ENCODE results near the gene GSG1L. TPM values are rescaled to one million over a fixed set of nuclear protein-coding genes. Genes with fewer than 3 reads are reported as not detected.
"Not testable (repeated sequence)": the region's sequence is repeated elsewhere in the genome, so short reads cannot be mapped to it uniquely, and the experiment has no call there.

The GSG1L gene
- total RNA-seq, 2 donors from 2014 or later: 0.52 TPM; not detected in 1

GRCh38 chr16:27984121-27984520, 79.4 kb downstream of the GSG1L start:
- ATAC-seq (no peak), DNase-seq (ENCODE audit: low spot score in 2 of 2) (peak in 1 of 2 donors; percentile 2)
- H3K36me3 Mint-ChIP-seq: no peaks in the 10 kb centered on the region
- no peaks in the 10 kb centered on the region for H3K9me3 Mint-ChIP-seq
- no peak overlapping the region for H3K27ac Mint-ChIP-seq

GRCh38 chr16:27983244-27983643, 80.3 kb downstream of the GSG1L start:
- ATAC-seq (no peak), DNase-seq (ENCODE audit: low spot score in 2 of 2) (peak in 1 of 2 donors; percentile 4)
- no peaks in the 10 kb centered on the region for H3K36me3 Mint-ChIP-seq
- H3K9me3 Mint-ChIP-seq: no peaks in the 10 kb centered on the region
- H3K27ac Mint-ChIP-seq: no peak overlapping the region

GRCh38 chr16:27982184-27982583, 81.3 kb downstream of the GSG1L start:
- H3K27ac Mint-ChIP-seq: no peak overlapping the region
- H3K36me3 Mint-ChIP-seq: no peaks in the 10 kb centered on the region
- no peak for ATAC-seq
- no peaks in the 10 kb centered on the region for H3K9me3 Mint-ChIP-seq
- no peak for DNase-seq (ENCODE audit: low spot score in 2 of 2)

- no peaks in the 10 kb centered on the region for H3K9me3 Mint-ChIP-seq
Observed at GRCh38 chr16:27980919-27981700, 82.4 kb downstream of the GSG1L start.

GRCh38 chr16:27980076-27980775, 83.3 kb downstream of the GSG1L start:
- H3K9me3 Mint-ChIP-seq: no peaks in the 10 kb centered on the region
- DNase-seq (ENCODE audit: low spot score in 2 of 2) (peak in 1 of 2 donors; percentile 26), ATAC-seq (no peak)
- H3K27ac Mint-ChIP-seq: peak overlapping the region in 1 of 2 donors; percentile 30
- H3K36me3 Mint-ChIP-seq: no peaks in the 10 kb centered on the region

More at GRCh38 chr16:27980919-27981700, 82.4 kb downstream of the GSG1L start:
- H3K36me3 Mint-ChIP-seq: no peaks in the 10 kb centered on the region
- DNase-seq (ENCODE audit: low spot score in 2 of 2): peak in 1 of 2 donors; percentile 26
- no peak overlapping the region for H3K27ac Mint-ChIP-seq
- no peak for ATAC-seq

- H3K9me3 Mint-ChIP-seq, ATAC-seq: not testable (repeated sequence)
- peak overlapping the region in 1 of 2 donors; percentile 30 for H3K27ac Mint-ChIP-seq
Observed at GRCh38 chr16:27979668-27980067, 83.8 kb downstream of the GSG1L start.

GRCh38 chr16:27978876-27979275, 84.6 kb downstream of the GSG1L start:
- H3K9me3 Mint-ChIP-seq: no peaks in the 10 kb centered on the region
- DNase-seq (ENCODE audit: low spot score in 2 of 2): no peak
- H3K36me3 Mint-ChIP-seq: no peaks in the 10 kb centered on the region
- H3K27ac Mint-ChIP-seq: peak overlapping the region in 1 of 2 donors; percentile 30
- ATAC-seq: no peak

More at GRCh38 chr16:27979668-27980067, 83.8 kb downstream of the GSG1L start:
- H3K36me3 Mint-ChIP-seq; DNase-seq (ENCODE audit: low spot score in 2 of 2): not testable (repeated sequence)

- no peaks in the 10 kb centered on the region for H3K9me3 Mint-ChIP-seq
- no peak overlapping the region for H3K27ac Mint-ChIP-seq
- no peak for ATAC-seq
- peak in 1 of 2 donors; percentile 1 for DNase-seq (ENCODE audit: low spot score in 2 of 2)
- no peaks in the 10 kb centered on the region for H3K36me3 Mint-ChIP-seq
Observed at GRCh38 chr16:27977966-27978365, 85.5 kb downstream of the GSG1L start.

- ATAC-seq: no peak
- no peaks in the 10 kb centered on the region for H3K9me3 Mint-ChIP-seq
- H3K36me3 Mint-ChIP-seq: no peaks in the 10 kb centered on the region
- no peak for DNase-seq (ENCODE audit: low spot score in 2 of 2)
- peak overlapping the region in 1 of 2 donors; percentile 47 for H3K27ac Mint-ChIP-seq
Observed at GRCh38 chr16:27976990-27977389, 86.5 kb downstream of the GSG1L start.

- H3K27ac Mint-ChIP-seq: no peak overlapping the region
- DNase-seq (ENCODE audit: low spot score in 2 of 2) (peak in 1 of 2 donors; percentile 38), ATAC-seq (no peak)
- H3K9me3 Mint-ChIP-seq: no peaks in the 10 kb centered on the region
- no peaks in the 10 kb centered on the region for H3K36me3 Mint-ChIP-seq
Observed at GRCh38 chr16:27974896-27975540, 88.5 kb downstream of the GSG1L start.

GRCh38 chr16:27973678-27974077, 89.8 kb downstream of the GSG1L start:
- Mint-ChIP-seq H3K27ac (no peak overlapping the region), H3K9me3 (no peaks in the 10 kb centered on the region), H3K36me3 (no peaks in the 10 kb centered on the region)
- ATAC-seq (no peak), DNase-seq (ENCODE audit: low spot score in 2 of 2) (peak in 1 of 2 donors; percentile 21)

GRCh38 chr16:27972500-27972899, 91.0 kb downstream of the GSG1L start:
- Mint-ChIP-seq H3K27ac (peak overlapping the region in 1 of 2 donors; percentile 59), H3K36me3 (no peaks in the 10 kb centered on the region), H3K9me3 (no peaks in the 10 kb centered on the region)
- peak; percentile 72 to 91 for ATAC-seq
- peak; percentile 35 to 51 for DNase-seq (ENCODE audit: low spot score in 2 of 2)

GRCh38 chr16:27969574-27969973, 93.9 kb downstream of the GSG1L start:
- Mint-ChIP-seq H3K36me3 (no peaks in the 10 kb centered on the region), H3K27ac (no peak overlapping the region), H3K9me3 (no peaks in the 10 kb centered on the region)
- DNase-seq (ENCODE audit: low spot score in 2 of 2) (no peak), ATAC-seq (no peak)

- Mint-ChIP-seq H3K9me3 (no peaks in the 10 kb centered on the region), H3K36me3 (no peaks in the 10 kb centered on the region), H3K27ac (no peak overlapping the region)
- ATAC-seq (no peak), DNase-seq (ENCODE audit: low spot score in 2 of 2) (no peak)
Observed at GRCh38 chr16:27967169-27967568, 96.3 kb downstream of the GSG1L start.

GRCh38 chr16:27966756-27967155, 96.8 kb downstream of the GSG1L start:
- H3K27ac Mint-ChIP-seq: no peak overlapping the region
- no peaks in the 10 kb centered on the region for H3K36me3 Mint-ChIP-seq
- ATAC-seq: no peak
- no peaks in the 10 kb centered on the region for H3K9me3 Mint-ChIP-seq
- DNase-seq (ENCODE audit: low spot score in 2 of 2): no peak

GRCh38 chr16:27965801-27966200, 97.7 kb downstream of the GSG1L start:
- Mint-ChIP-seq H3K36me3 (no peaks in the 10 kb centered on the region), H3K9me3 (no peaks in the 10 kb centered on the region), H3K27ac (no peak overlapping the region)
- ATAC-seq (no peak), DNase-seq (ENCODE audit: low spot score in 2 of 2) (no peak)

GRCh38 chr16:27963471-27963965, 100.0 kb downstream of the GSG1L start:
- H3K36me3 Mint-ChIP-seq: no peaks in the 10 kb centered on the region

More at GRCh38 chr16:27963471-27963965, 100.0 kb downstream of the GSG1L start:
- Mint-ChIP-seq H3K9me3 (no peaks in the 10 kb centered on the region), H3K27ac (no peak overlapping the region)
- ATAC-seq (no peak), DNase-seq (ENCODE audit: low spot score in 2 of 2) (peak in 1 of 2 donors; percentile 14)
